A549 (cell line): ENCODE data around the gene LIMA1.

ENCODE experiments used
- CEBPB ChIP-seq, 2 experiments: fragments of >200 bp in 1 of 2; sonication (Bioruptor Twin) in 1 of 2; formaldehyde crosslinking in 1 of 2; IDR thresholded peaks; 2 replicates each; pipeline ENCODE4 v1.6.1; 2012 to 2016
- FOXS1 ChIP-seq: fragments of 250-450 bp; sonication (Bioruptor Pico); IDR thresholded peaks from 2 replicates; pipeline ENCODE4 v1.5.0; 2020; ENCODE audit warnings: mild to moderate bottlenecking, moderate library complexity
- KDM1A ChIP-seq: fragments of 200-600 bp; sonication (generic); IDR thresholded peaks from 2 replicates; pipeline ENCODE4 v1.6.1; 2016; ENCODE audit warnings: low read depth, mild to moderate bottlenecking
- MAZ ChIP-seq: fragments of 150-350 bp; IDR thresholded peaks from 2 replicates; pipeline ENCODE4 v1.6.1; 2014; ENCODE audit warnings: antibody characterized with exemption, low read depth, low read length, borderline replicate concordance
- USF2 ChIP-seq: fragments of 450-650 bp; IDR thresholded peaks from 2 replicates; pipeline ENCODE4 v1.6.1; 2014; ENCODE audit warnings: antibody characterized with exemption

DNA sequence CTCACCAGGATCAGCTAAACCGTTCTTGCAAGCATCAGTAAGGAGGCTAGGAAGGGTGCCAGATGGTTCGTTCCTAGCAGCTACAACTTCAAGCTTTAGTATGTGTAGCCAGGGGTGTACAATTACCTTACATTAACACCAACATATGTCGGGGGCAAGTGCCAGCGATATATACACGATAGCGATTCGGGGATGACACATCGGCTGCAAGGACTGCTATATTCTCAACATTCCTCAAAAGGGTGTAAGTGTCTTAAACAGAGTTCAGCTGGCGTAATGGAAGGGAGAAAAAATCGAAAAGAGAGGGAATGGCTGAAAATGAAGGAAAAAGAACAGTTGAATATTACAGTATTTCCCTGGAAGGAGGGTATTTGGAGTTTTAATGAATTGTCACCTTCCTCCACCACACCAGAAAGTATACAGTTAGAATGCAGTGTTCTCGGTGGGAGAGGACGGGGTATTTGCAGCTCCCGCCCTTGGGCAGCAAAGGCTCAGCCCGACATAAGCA, 545 bp downstream of the LIMA1 start:
- TF ChIP-seq CEBPB (IDR thresholded peaks at IDR 0.05) (no peak), KDM1A (no peak), USF2 (no peak), MAZ (no peak), FOXS1 (CRISPR knock-in tag) (no peak)
